8988T (cell line): ENCODE measurements around the gene TM4SF1.
"Not testable (repeated sequence)": the region's sequence is repeated elsewhere in the genome, so short reads cannot be mapped to it uniquely, and the experiment has no call there.

Experiments used
- DNase-seq: peaks from one replicate; pipeline ENCODE4 v3.0.0; 2011

The TM4SF1 gene

GRCh38 chr3:149340310-149340933 is 37.0 kb downstream of the TM4SF1 start:
- DNase-seq: no peak

GRCh38 chr3:149339931-149340309 is 37.5 kb downstream of the TM4SF1 start:
- DNase-seq: peak; percentile 26

DNA sequence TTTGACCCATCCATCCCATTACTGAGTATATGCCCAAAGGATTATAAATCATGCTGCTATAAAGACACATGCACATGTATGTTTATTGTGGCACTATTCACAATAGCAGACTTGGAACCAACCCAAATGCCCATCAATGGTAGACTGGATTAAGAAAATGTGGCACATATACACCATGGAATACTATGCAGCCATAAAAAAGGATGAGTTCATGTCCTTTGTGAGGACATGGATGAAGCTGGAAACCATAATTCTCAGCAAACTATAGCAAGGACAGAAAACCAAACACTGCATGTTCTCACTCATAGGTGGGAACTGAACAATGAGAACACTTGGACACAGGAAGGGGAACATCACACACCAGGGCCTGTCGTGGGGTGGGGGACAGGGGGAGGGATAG is 40.0 kb downstream of the TM4SF1 start:
- DNase-seq: not testable (repeated sequence)

- DNase-seq: no peak
These were observed 40.5 kb downstream of the TM4SF1 start for GRCh38 chr3:149336925-149337324.

DNA sequence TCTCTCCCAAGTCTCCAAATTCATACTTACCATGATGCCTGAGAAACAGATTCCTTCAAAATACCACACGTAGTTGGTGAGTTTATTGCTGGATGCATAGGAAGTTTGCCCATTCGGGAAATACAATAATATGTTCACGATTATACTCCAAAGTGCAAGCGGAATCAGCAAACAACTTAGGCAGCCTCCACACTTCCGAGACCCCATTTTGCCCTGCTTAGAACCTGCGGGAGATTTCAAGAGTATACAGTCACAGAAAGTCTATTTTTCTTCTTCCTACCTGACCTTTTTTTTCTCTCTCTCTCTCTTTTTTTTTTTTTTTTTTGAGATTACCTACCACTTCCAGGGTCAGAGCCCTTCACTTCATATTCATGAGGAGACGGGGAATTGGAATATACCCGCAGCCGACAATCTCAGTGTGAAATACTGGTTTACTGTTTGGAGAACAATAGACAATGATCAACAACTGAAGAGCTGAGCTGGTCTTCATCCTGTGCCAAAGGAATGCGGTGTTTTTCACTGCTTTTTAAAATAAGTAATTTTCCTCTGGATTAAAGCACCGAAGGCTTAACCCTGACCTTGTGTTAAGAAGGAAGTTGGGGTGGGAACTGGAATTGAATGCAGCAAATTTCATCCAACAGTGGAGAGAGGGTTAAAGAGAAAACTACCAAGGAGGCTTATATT is 44.1 kb downstream of the TM4SF1 start, which contains the start of gene TM4SF18:
Gene TM4SF18, minus strand, starts transcription at position 461 of the 684 bp plus-strand sequence. Its CDS starts 254 bp downstream, at position 207.
- no peak for DNase-seq

DNA sequence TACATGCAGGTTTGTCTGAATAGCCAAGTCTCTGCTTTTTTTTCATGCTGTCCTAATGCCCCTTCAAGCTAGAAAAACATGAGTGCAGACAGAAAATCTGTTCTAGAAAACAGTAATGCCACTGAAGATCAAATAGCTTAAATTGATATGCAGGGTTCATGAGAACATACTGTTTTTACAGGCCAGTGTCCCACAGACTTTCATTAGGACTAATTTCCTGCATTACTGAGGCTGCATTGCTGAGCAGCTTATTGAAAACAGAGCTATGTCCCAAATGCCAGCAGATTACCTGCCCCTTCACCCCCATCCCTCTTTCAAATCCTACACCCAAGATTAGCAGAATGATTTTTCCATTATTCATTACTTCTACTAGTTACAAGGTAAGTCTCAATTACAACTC is 44.7 kb downstream of the TM4SF1 start:
- DNase-seq: no peak

DNA sequence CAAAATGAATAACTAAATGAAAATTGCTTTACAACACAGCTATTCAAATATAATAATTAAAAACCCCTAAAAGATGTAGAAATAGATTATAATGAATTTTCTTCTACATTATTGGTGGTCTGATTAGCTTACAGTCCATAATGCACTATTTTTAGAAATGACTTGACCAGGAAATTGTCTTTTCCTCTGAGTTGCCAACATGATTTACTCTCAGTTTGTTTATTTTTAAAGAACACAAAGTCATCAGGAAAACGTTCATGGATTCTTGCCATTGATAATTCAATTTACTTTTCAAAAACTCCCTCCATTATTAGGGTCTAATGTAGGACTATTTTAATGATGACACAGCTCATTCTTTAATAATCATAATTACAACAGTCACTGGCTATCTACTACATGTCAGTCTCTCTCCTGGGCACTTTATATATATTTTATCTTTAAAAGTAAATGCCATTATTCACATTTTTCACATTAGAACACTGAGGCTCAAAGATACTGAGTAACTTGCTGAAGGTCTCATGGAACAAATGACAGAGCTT is 45.2 kb downstream of the TM4SF1 start:
- DNase-seq: no peak

- no peak for DNase-seq
These were observed 46.1 kb downstream of the TM4SF1 start for GRCh38 chr3:149331396-149331795.

DNA sequence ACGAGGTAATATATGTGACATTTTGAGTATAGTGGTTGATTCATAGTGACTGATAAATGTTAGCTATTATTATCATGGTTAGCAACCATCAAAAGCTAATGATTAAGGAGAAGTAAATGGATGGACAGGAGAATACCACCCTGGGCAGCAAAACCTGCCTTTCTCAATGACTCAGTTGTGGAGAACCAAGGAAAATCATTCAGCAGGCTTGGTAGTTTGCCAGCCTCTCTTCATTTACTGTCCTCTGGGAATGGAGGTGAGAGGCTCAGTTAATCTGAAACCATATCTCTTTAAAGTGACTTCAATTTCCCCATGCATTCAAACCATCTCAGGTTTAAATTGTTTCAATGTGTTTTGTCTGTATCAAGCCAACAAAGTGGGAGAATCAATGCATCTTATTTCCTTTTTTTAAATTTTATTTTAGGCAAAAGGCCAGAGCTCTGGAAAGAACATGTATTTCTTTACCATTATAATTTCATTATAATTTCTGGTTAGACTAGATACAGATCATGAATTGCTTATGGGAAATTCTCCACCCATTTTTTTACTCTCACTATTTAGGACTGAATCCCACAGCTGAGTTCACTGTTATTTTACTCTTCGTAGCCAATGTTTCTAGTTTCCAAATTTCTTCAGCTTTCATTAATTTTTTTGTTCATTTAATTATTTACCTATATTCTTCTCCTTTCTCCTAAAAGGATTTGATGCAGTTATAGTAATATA is 46.7 kb downstream of the TM4SF1 start:
- no peak for DNase-seq

GRCh38 chr3:149327156-149327555 is 50.3 kb downstream of the TM4SF1 start:
- DNase-seq: no peak

DNA sequence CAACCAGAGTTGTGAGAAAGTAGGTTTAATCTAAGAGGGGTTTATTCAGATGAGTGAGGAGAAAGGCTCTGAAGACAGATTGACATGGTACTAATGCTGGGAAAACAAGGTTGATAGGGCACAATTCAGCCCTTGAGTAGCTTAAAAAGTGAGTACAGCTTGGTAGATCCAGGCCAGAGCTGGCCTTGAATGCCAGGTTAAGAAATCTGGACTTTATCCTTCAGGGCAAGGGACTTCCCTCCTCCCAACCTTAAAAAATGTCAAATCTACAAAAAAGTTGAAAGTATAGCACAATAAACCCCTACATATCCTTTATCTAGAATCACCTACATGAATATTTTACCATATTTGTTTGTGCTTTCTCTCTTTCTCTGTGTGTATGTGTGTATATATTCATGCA is 51.9 kb downstream of the TM4SF1 start:
- DNase-seq: no peak

DNA sequence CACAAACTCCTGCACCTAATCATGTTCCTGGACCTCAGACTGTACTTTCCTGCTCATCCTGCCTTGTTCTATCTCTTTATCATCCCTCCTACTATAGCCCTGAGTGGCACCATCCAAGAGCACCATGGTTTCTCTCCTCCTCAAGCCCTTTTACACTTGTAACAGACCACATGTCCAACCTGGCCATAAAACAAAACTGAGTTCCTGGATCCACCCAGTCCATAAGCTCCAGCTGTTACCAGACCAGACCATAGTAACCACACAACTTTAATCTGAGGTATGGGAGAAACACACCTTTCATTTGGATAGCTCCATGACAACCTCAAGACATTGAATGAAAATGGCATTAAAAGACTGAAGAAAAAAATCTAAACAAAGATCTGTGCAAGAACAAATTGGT is 53.1 kb downstream of the TM4SF1 start:
- DNase-seq: no peak

DNA sequence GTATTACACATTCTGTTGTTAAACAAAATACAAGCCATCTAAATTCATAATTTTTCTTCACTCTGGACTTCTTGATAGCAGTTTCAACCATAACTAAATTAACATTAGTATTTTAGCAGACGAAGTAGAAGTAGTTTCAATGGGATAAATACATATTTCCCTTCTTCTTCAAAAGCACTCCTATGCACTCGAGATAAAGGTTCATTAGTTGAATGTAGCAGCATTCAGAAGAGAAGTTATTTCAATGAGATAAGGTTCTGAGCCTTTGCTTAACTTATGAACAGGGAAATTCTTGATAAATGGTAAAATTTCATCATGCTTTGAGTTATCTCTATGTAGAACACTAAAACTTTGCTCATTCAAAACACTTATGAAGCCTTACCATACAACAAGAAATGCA is 55.8 kb downstream of the TM4SF1 start:
- no peak for DNase-seq

DNA sequence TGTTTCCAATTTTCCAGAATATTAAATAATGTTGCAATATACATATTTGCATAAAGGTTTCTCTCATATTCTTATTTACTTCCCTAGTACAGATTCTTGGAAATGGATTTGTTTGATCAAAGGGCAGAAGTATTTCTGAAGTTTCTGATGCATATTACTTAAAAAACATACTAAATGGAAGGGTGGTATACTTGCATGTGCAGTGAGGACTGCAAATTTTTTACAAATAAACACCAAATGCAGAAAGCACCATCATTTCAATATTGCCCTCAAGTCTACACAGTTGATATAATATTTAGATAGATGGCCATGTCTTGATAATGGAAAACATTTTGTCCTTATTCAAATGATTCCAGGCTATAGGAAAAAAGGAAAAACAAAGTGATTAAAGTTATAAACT is 56.3 kb downstream of the TM4SF1 start:
- DNase-seq: no peak

GRCh38 chr3:149319750-149320149 is 57.7 kb downstream of the TM4SF1 start:
- DNase-seq: no peak
